Measurements from ENCODE around the gene NUP153.

GRCh38 chr6:17730078-17730704, 23.5 kb upstream of the NUP153 start:
- TF ChIP-seq, protein P1, sequence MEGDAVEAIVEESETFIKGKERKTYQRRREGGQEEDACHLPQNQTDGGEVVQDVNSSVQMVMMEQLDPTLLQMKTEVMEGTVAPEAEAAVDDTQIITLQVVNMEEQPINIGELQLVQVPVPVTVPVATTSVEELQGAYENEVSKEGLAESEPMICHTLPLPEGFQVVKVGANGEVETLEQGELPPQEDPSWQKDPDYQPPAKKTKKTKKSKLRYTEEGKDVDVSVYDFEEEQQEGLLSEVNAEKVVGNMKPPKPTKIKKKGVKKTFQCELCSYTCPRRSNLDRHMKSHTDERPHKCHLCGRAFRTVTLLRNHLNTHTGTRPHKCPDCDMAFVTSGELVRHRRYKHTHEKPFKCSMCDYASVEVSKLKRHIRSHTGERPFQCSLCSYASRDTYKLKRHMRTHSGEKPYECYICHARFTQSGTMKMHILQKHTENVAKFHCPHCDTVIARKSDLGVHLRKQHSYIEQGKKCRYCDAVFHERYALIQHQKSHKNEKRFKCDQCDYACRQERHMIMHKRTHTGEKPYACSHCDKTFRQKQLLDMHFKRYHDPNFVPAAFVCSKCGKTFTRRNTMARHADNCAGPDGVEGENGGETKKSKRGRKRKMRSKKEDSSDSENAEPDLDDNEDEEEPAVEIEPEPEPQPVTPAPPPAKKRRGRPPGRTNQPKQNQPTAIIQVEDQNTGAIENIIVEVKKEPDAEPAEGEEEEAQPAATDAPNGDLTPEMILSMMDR (conservative IDR thresholded peaks at IDR 0.05; ENCODE audit: low read depth, low read length) = no peak
- TF ChIP-seq EZH2 (IDR thresholded peaks at IDR 0.05; ENCODE audit: borderline replicate concordance, low read depth, low read length, poor library complexity, severe bottlenecking) = no peak

All from A673 (cell line).